ENCODE measurements around the gene EEIG1.
"Not testable (repeated sequence)": the region's sequence is repeated elsewhere in the genome, so short reads cannot be mapped to it uniquely, and the experiment has no call there.

The EEIG1 gene

DNA sequence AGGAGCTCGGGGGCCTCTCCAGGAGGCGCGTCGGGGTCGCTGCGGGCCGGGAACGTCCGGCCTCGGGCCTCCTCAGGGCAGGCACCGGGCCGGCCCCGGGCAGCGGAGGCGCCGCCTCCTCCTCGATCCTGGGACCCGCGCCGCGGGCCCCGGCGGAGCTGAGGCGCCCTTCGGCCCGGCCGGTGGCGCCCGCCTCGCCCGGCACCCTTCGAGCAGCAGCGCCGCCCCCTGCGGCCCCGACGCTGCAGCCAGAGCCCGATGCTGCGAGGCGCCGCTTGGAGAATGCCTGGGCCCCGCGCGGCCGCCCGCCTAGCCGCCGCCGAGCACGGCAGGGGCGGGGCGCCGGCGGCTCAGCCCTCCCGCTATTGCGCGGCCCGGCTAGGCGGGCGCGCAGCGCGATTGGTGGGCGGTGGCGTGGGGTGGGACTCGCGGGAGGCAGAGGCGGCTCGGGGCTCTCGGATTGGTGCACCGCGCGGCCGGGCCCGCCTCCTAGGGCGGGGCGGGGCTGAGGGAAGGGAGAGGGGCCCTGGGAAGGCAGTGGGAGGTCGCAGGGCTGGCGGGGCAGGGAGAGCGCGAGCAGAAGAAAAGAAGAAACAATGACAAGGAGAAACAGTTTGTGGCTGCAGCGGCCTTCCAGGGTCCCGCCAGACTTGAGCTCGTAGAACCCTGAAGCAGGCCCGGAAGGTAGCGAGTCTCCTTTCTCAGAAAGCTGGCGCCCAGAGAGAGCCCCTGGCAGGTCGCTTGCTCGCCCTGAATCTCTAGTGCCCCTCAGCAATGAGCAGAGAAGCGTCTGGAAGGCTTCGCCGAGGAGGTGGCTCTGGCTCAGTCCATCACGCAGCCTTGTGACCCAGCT, at the start of gene EEIG1:
TSS of gene EEIG1 (minus strand) at position 284 of the 853 bp plus-strand sequence. CDS start 852 bp downstream, outside the sequence.
- DNase-seq (ENCODE audit: low read depth in 3 of 3), result peak; percentile 94 to 98 (median 97)

DNA sequence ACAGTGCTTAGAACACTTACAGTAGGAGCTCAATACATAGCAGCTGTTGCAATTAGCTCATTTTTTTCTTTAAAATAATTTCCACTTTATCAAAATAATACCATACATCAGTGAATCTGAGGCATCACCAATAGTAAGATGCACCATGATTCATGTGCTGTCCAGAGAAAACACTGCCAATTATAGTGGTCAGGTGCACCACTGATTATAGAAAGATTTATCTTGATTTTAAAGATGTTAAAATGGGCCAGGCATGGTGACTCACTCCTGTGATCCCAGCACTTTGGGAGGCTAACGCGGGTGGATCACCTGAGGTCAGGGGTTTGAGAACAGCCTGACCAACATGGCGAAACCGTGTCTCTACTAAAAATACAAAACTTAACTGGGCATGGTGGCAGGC, 46.9 kb upstream of the EEIG1 start:
- no peak for DNase-seq (ENCODE audit: low read depth in 3 of 3)

DNA sequence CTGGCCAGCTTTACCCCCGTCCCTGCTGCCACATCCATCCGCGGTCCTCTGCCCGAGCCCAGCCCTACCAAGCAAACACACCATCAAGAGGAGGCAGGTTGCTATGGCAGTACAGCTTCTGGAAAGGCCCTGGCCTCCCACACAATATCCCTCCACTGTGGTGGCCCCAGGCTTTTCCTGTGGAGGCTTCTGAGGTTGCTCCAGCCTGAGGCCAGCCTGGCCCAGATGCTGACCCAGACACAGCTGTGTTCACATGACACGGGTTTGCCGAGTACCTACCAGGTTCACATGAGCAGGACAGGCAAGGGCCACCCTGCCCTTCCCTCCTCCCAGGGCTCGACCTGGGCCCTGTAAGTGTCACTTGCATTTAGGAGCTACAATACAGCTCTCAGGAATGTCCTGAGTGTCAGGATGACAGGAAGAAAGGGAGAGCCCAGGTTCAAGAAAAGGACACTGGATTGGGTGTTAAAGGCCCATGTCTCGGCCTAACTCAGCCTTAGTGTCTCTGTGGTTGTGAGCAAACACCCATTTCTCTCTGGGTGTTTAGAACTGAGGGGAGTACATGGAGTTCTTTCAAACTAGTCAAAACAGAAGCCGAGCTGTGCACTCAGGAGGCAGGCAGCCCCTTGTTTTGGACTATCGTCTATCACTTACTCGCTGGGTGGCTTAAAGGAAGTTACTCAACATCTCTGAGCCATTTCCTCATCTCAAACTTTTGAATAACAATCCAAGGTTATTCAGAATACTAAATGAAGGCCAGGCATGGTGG, 46.2 kb upstream of the EEIG1 start:
- no peak for DNase-seq (ENCODE audit: low read depth in 3 of 3)

DNA sequence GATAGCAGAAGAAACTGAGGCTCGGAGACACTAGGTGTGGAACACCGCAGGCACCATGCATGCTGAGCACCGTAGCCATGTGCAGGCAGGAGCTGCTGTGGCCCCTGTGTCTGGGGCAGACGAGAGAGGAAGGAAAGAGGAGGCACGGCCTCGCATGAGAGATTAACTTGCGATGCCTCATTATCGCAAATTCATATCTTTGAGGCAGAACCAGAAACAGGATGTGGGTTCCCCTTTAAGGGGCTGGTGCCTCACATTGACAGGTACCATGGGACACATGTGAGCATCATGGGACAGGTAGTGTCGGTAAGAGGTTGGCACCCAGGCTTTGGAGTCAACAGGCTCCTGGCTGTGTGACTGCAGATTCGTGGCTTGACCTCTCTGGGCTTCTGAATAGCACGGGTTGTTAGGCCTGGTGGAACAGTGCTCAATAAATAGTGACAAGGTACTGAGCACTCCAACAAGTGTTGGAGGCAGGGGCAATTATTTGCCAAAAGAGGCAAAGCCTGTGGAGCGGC, 45.5 kb upstream of the EEIG1 start:
- DNase-seq (ENCODE audit: low read depth in 3 of 3), result peak in 2 of 3 experiments; percentile 50 to 70

DNA sequence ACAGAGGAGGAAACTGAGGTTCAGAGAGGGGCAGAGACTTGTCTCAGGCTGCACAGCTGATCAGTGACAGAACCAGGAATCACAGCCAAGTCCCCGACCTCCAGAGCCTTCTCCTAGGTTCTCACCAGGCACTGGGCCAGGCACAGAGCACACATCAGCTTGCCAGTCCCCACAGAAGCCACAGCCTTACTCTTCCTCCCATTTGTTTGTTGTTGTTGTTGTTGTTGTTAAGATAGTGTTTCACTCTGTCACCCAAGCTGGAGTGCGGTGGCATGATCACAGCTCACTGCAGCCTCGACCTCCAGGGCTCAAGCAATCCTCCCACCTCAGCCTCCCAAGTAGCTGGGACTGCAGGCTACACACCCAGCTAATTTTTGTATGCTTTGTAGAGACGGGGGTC, 44.9 kb upstream of the EEIG1 start:
- DNase-seq (ENCODE audit: low read depth in 3 of 3), result no peak

DNA sequence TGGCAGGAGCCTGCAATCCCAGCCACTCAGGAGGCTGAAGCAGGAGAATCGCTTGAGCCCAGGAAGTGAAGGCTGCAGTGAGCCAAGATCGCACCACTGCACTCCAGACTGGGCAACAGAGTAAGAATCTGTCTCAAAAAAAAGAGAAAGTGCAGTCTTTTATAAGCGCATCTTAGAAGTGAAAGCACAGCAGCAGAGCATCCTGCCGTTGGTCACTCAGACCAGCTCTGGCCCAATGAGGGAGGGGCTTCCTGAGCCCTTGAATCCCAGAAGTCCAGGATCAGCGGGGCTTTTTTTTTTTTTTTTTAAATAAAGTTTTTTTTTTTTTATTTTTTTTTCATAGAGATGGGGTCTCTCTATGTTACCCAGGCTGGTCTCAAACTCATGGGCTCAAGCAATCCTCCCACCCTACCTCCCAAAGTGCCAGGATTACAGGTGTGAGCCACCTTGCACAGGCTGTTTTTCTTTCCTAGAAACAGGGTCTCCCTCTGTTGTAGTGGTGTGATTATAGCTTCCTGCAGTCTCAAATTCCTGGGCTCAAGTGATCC, 44.0 kb upstream of the EEIG1 start:
- DNase-seq (ENCODE audit: low read depth in 3 of 3), result no peak

DNA sequence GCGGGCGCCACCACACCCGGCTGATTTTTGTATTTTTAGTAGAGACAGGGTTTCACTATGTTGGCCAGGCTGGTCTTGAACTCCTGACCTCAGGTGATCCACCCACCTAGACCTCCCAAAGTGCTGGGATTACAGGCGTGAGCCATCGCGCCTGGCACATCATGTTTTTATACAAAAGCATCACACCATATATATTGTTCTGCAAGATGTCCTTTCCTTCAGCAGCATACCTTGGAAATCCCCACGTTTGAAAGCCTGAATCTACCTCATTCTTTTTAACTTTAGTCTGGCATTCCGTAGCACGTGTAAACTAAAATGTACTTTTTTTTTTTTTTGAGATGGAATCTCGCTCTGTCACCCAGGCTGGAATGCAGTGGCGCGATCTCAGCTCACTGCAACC, 42.9 kb upstream of the EEIG1 start:
- DNase-seq (ENCODE audit: low read depth in 3 of 3), result not testable (repeated sequence)

DNA sequence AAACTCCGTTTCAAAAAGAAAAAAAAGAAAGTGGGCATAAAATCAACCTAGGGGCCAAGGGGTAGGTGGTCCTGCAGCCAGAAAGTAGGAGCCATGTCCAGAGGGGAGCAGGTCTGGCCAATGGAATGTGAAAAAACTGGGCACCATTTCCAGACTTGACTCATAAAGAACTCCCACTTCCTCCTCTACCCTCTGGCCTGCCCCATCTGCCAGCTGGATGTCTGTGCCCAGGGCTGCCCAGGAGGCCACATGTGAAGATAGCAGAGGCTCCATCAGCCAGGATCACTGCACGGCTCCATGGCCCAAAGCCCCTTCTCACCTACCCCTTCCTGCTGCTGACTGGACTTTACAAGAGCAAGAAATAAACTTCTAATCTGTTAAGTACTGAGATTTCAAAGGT, 42.1 kb upstream of the EEIG1 start:
- no peak for DNase-seq (ENCODE audit: low read depth in 3 of 3)

DNA sequence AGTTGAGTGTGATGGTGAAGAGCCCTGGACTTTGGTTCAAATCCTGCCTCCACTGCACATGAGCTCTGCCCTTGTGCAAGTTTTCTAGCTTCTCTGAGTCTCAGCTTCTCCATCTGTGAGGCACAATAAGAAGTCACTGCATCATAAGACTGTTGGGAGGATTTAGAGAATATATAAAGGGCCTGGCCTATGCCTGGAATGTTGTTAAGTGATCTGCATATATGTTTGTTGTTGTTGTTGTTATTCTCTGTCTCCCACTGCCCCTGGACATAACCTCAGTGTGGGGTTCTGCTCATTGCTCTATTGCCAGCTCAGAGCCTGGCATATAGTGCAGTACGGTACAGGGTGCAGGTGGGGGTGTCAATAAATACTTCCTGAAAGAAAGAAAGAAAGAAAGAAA, 40.3 kb upstream of the EEIG1 start:
- no peak for DNase-seq (ENCODE audit: low read depth in 3 of 3)

DNA sequence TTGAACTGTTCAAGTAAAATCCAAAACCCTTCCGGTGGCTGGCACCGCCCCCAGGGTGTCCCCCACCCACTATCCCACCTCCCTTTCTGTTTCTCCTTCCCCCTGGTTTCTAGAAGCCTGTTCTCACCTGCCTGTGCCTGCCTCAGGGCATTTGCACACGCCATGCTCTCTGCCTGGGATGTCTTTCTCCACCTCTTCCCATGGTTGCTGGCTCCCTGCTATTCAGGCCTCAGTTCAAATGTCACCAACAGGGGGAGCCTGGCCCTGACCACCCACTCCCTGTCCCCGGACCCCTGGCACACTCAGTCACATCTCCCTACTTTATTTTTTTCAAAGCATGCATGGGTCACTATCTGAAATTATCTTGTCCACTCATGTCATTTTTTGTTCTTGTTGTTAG, 39.9 kb upstream of the EEIG1 start:
- DNase-seq (ENCODE audit: low read depth in 3 of 3), result no peak

DNA sequence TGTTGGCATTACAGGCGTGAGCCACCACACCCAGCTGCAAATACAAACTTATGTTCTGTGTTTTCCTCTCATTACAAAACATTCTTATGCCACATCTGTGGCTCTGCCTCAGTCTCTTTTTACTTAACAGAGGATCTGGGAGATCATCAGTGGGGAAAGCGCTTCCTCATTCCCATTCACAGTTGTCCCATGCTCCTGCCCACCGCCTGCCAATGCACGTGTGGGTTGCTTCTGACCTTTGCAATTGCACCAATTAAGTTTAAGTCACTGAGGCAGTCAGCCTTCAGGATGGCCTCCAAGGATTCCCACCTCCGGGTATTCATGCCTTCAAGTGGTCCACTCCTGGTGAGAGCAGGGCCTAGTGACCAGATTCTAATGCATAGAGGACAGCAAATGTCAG, 34.9 kb upstream of the EEIG1 start:
- no peak for DNase-seq (ENCODE audit: low read depth in 3 of 3)

DNA sequence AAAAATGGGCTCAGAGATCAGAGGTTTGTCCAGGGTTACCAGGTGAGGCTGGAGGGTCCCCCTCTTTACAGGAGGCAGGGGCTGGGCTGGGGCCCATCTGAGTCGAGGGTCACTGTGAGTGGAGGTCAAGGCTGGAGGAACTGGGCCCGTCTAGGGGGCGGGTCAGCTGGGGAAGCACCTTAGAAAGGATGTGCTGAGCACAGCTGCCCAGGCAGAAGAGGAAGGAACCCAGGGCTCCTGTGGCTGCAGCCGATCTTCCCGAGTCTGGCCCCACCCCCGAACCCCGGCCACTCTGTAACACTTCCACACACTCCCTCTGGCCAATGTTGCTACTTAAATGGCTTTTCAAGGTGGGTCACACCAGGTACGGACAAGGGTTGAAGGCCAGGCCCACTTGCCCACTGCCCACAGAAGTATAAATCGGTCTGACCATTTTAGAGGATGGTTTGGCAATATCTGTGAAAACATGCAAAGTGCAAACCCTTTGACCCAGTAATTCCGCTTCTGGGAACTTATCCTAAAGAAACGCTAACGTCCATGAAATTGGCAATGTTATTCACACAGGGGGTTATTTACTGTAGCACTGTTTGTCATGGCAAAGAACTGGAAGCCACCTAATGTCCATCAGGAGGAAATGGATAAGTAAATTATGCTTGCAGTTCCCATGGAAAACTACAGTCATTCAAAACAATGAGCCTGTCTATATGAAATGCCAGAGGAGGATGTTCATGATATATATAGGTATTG, 30.5 kb upstream of the EEIG1 start:
- no peak for DNase-seq (ENCODE audit: low read depth in 3 of 3)

DNA sequence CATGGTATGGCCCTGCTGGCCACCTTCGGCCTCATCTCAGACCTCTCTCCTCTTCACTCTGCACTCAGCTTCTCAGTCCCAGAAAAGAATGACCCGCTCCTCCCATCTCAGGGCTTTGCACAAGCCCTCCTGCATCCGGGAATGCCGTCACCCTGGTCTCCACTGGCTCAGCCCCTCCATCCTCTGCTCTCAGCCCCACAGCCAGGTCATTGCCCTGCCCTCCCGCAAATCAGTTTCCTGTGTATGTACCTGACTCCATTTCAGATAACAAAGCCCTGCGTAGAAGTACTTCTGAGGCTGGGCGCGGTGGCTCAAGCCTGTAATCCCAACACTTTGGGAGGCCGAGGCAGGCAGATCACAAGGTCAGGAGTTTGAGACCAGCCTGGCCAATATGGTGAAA, 28.9 kb upstream of the EEIG1 start:
- no peak for DNase-seq (ENCODE audit: low read depth in 3 of 3)

DNA sequence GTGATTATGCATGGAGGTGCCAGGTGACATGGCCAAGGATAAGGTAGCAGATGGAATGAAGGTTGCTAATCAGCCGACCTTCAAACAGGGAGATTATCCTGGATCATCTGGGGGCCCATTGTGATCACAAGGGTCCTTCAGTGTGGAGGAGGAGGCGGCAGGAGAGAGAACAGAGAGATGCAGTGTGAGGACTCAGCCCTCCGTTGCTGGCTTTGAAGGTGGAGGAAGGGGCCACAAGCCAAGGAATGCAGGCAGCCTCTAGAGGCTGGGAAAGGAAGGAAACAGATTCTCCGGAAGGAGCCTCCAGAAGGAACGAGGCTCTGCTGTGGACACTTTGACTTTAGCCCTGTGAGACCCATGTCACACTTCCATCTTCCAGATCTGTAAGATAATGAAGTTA, 27.4 kb upstream of the EEIG1 start:
- DNase-seq (ENCODE audit: low read depth in 3 of 3), result no peak

DNA sequence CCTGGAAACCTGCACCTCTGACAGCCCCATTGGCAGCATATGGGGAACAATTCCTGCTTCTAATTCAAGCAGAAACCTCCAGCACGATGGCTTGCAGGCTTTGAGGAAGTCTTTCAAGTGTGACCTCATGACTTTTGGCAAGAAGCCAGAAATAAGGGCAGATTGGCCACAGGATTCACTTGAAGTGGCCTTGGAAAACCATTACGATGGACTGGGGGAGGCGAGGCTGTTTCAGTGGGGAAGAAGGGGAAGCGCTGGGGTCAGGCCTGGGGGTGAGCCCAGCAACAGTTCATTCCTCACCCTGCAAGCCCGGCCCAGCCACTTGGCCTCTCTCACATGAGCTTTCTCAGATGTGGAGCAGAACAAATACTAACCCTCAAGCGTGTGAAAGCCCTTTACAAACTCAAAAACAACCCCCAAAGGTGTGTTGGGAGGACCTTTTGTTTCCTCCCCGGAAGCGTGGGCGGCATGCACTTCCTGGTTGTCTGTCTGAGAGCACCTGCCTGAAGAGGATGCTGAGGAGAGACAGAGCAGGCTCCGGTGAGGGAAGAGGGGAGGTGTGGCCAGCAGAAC, 26.9 kb upstream of the EEIG1 start:
- DNase-seq (ENCODE audit: low read depth in 3 of 3), result peak; percentile 74 to 85 (median 80)

DNA sequence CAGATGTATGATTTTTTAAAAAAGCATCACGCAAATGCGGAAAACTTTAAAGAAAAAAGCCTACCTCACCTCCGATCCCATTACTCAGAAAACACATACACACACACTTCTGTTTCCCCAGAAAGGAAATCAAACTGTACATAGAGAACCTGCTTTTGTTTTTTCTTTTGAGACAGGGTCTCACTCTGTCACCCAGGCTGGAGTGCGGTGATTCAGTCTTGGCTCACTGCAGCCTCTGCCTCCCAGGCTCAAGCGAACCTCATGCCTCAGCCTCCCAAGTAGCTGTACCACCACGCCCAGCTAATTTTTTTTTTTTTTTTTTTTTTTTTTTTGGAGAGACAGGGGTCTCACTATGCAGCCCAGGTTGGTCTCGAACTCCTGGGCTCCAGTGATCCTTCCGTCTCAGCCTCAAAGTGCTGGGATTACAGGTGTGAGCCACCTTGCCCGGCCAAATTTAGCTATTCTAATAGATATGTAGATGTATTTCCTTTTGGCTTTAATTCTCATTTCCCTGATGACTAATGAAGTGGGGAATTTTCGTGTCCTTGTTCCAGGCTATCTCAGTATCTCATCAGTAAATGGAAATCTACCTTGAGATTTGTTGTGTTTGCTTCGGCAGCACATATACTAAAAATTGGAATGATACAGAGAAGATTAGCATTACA, 25.7 kb upstream of the EEIG1 start:
- DNase-seq (ENCODE audit: low read depth in 3 of 3), result no peak

DNA sequence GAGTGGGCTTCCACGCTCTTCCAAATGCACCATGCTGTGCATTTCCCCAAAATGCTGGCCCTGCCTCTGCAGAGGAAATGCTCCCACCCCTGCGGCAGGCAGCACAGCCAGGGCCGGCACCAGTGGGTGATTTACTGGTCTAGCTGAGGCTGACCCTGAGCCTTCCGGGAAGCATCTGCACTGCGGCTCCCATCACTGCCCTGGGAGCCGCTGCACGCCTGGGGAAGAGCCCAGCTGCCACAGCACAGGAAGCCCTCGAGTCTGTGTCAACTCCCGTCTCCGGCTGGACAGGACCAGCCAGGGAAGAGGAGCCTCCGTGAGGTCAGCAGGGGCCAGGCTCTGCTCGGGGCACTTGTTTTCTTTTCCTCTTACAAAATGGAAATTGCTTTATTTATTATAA, 25.1 kb upstream of the EEIG1 start:
- no peak for DNase-seq (ENCODE audit: low read depth in 3 of 3)

DNA sequence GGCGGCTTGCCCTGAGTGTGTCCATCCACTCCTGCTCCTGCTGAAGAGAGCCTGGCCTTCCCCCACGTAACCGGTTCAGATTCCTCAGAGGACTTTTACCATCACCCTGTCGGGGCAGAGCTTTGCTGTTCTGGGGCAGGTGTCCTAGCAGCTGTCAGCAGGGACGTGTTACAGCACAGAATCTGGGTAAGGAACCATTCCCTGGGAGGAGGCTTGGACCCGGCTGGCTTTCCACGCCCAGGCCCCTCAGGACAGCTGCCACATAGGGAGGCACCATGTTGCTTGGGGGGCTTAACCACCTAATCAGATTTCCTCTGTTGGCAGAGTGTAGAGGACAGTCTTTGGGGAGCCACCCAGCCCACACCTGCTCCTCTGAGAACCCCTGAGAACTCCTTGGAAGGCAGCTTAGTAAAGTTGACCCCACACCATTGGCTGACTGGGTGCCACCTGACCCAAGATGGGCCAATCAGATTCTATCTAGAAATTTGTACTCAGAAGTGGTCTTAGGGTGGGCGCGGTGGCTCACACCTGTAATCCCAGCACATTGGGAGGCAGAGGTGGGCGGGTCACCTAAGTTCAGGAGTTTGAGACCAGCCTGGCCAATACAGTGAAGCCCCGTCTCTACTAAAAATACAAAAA, 23.3 kb upstream of the EEIG1 start:
- DNase-seq (ENCODE audit: low read depth in 3 of 3), result no peak

DNA sequence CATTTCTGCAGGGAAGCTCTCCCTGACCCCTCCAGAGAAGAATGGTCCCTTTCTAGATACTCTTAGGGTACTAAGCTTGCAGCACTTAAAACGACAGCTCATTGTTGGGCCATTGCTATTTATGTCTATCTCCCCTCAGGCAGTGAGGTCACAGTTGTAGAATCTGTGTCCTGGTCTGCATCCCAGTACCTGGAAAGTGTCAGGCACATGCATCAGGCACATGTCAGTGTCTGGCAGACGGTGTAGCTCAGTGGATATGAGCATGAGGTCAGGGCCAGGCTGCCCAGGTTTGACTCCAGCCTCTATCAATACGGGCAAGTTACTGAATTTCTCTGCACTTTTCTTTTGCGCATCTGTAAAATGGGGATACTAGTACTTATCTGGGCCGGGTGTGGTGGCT, 22.2 kb upstream of the EEIG1 start:
- no peak for DNase-seq (ENCODE audit: low read depth in 3 of 3)

DNA sequence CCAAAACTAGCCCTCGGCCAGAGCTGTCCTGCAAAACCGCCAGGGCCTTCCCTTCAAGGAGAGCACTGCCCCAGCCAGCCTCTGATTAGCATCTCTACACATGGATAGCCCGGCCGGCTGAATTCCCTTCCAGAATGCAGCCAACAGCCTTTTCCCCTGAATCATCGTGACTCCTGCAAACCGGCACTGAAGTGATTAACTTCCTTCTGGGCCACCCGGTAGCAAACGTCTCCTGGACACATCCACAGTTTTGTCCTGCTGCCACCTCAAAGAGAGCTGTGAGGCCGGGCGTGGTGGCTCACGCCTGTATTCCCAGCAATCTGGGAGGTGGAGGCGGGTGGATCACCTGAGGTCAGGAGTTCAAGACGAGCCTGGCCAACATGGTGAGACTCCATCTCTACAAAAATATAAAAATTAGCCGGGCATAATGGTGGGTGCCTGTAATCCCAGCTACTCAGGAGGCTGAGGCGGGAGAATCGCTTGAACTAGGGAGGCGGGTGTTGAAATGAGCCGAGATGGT, 21.1 kb upstream of the EEIG1 start:
- DNase-seq (ENCODE audit: low read depth in 3 of 3), result no peak
